GM23248 (cell line): ENCODE measurements around the gene KDM6A. TPM values are rescaled to one million over a fixed set of nuclear protein-coding genes. Genes with fewer than 3 reads are reported as not detected.
"Not testable (repeated sequence)": the region's sequence is repeated elsewhere in the genome, so short reads cannot be mapped to it uniquely, and the experiment has no call there.

Experiments
- DNase-seq: peaks from one replicate; pipeline ENCODE4 v3.0.0-alpha.2; 2015
- H2AFZ ChIP-seq: fragments of 200-600 bp; sonication (generic); 2 replicates; pipeline ENCODE4 v1.6.1; 2016; ENCODE audit warnings: antibody characterized with exemption
- H3F3A ChIP-seq: fragments of 200-600 bp; sonication (generic); 2 replicates; pipeline ENCODE4 v1.6.1; 2016; ENCODE audit warnings: mild to moderate bottlenecking, antibody characterized with exemption, mixed run types; ENCODE audit not compliant: insufficient read depth
- H3K27ac ChIP-seq: fragments of 200-600 bp; sonication (generic); 2 replicates; pipeline ENCODE4 v1.5.1; 2016; ENCODE audit warnings: mild to moderate bottlenecking
- H3K27me3 ChIP-seq: fragments of 200-600 bp; sonication (generic); replicated peaks from 2 replicates; pipeline ENCODE4 v1.6.1; 2016; ENCODE audit warnings: mild to moderate bottlenecking; ENCODE audit not compliant: insufficient read depth
- H3K36me3 ChIP-seq: fragments of 200-600 bp; sonication (generic); 2 replicates; pipeline ENCODE4 v1.6.1; 2016; ENCODE audit warnings: low read depth, mild to moderate bottlenecking
- H3K4me1 ChIP-seq: fragments of 200-600 bp; sonication (generic); 2 replicates; pipeline ENCODE4 v1.6.1; 2016; ENCODE audit warnings: mild to moderate bottlenecking; ENCODE audit not compliant: insufficient read depth
- H3K4me2 ChIP-seq: fragments of 200-600 bp; sonication (generic); one replicate; pipeline ENCODE4 v1.6.1; 2016; ENCODE audit warnings: mild to moderate bottlenecking; ENCODE audit not compliant: unreplicated experiment
- H3K4me3 ChIP-seq: fragments of 200-600 bp; sonication (generic); 2 replicates; pipeline ENCODE4 v1.5.1; 2016; ENCODE audit warnings: mild to moderate bottlenecking
- H3K79me2 ChIP-seq: fragments of 200-600 bp; sonication (generic); 2 replicates; pipeline ENCODE4 v1.6.1; 2016; ENCODE audit warnings: mild to moderate bottlenecking; ENCODE audit not compliant: insufficient read depth
- H3K9ac ChIP-seq: fragments of 200-600 bp; sonication (generic); 2 replicates; pipeline ENCODE4 v1.6.1; 2016; ENCODE audit warnings: mild to moderate bottlenecking
- H3K9me2 ChIP-seq: fragments of 200-600 bp; sonication (generic); 2 replicates; pipeline ENCODE4 v1.6.1; 2016; ENCODE audit warnings: mixed run types, mild to moderate bottlenecking, moderate library complexity; ENCODE audit not compliant: insufficient read depth
- H3K9me3 ChIP-seq: fragments of 200-600 bp; sonication (generic); one replicate; pipeline ENCODE4 v1.6.1; 2017; ENCODE audit warnings: low read depth
- H4K20me1 ChIP-seq: fragments of 200-600 bp; sonication (generic); 2 replicates; pipeline ENCODE4 v1.6.0; 2016; ENCODE audit not compliant: insufficient read depth
- EZH2 ChIP-seq: fragments of 200-600 bp; sonication (generic); IDR thresholded peaks from 2 replicates; pipeline ENCODE4 v1.6.1; 2018; ENCODE audit warnings: antibody characterized with exemption, mild to moderate bottlenecking; ENCODE audit not compliant: insufficient read depth, poor library complexity, severe bottlenecking
- EZH2phosphoT487 ChIP-seq: fragments of 200-600 bp; sonication (generic); IDR thresholded peaks from 2 replicates; pipeline ENCODE4 v1.6.1; 2018; ENCODE audit warnings: antibody characterized with exemption, moderate library complexity, mild to moderate bottlenecking, low read depth; ENCODE audit not compliant: insufficient read depth
- WGBS, 2 experiments: methylation state at CpG; one replicate each; pipeline ENCODE4 v1.1.6; 2015 to 2017; ENCODE audit warnings: low lambda C conversion rate in 2 of 2, low coverage in 1 of 2; ENCODE audit errors: missing lambda C conversion rate in 2 of 2; 5-methylcytosine and 5-hydroxymethylcytosine counted together
- in situ Hi-C: fragments of 300-500 bp; cut with MboI; formaldehyde crosslinking; loops from 2 replicates; pipeline ENCODE4 v1.15.0; 2020
- polyA plus RNA-seq: library from polyadenylated mRNA; unstranded; fragments of >200 nt; fragmentation: Nextera tagmentation; extraction: Ambion mirVana; gene quantifications from 2 replicates; pipeline ENCODE4 v1.2.1, GENCODE V29; 2016
- total RNA-seq: library from RNA; depleted of rRNA; stranded (reverse); fragments of >200 nt; shearing (Covaris generic); gene quantifications from 2 replicates; pipeline ENCODE4 v1.2.3, GENCODE V29; 2014

KDM6A gene
- total and polyA plus RNA-seq, 2 experiments from 2014 or later = 5.8 to 12.0 TPM

- H3K9me2 ChIP-seq = no peaks in the 10 kb centered on the region
- H3K4me1 ChIP-seq = no peaks in the 10 kb centered on the region
- H3K36me3 ChIP-seq = no peaks in the 10 kb centered on the region
- H3K9ac ChIP-seq = no peak overlapping the region
- no peak overlapping the region for H3K4me3 ChIP-seq
- no peak for TF ChIP-seq EZH2phosphoT487
- TF ChIP-seq EZH2 = no peak
- in situ Hi-C loops = no loop called here
- H3K4me2 ChIP-seq = no peak overlapping the region
- H3K79me2 ChIP-seq = peaks cover 100% of the 10 kb centered on the region
- H3K9me3 ChIP-seq = no peaks in the 10 kb centered on the region
- H2AFZ ChIP-seq = no peak overlapping the region
- H3K27ac ChIP-seq = no peak overlapping the region
- no peak for DNase-seq
- no peaks in the 10 kb centered on the region for H3F3A ChIP-seq
- H3K27me3 ChIP-seq = no peaks in the 10 kb centered on the region
- no peaks in the 10 kb centered on the region; the same call in 1 of the 2 replicates for H4K20me1 ChIP-seq
- WGBS, 2 experiments = 82 to 90% methylated on average over 3 of the region's 3 CpGs
Measured at GRCh38 chrX:44890247-44890646, 17.3 kb downstream of the KDM6A start.

DNA sequence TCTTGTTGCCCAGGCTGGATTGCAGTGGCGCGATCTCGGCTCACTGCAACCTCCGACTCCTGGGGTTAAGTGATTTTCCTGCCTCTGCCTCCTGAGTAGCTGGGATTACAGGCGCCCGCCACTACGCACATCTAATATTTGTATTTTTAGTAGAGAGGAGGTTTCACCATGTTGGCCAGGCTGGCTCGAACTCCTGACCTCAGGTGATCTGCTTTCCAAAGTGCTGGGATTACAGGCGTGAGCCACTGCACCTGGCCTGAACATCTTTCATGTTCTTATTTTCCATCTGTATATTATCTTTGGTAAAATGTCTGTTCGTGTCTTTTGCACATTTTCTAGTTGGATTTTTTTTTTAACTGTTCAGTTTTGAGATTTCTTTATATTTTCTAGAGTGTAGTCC, 17.7 kb downstream of the KDM6A start:
- H3K27me3 ChIP-seq, DNase-seq, H3K9me3 ChIP-seq, H3K36me3 ChIP-seq, H4K20me1 ChIP-seq, H2AFZ ChIP-seq, H3K27ac ChIP-seq, H3F3A ChIP-seq, H3K4me1 ChIP-seq, H3K4me2 ChIP-seq, H3K9me2 ChIP-seq, H3K4me3 ChIP-seq, H3K9ac ChIP-seq, in situ Hi-C loops: not testable (repeated sequence)
- peaks cover 100% of the 10 kb centered on the region for H3K79me2 ChIP-seq
- WGBS, 2 experiments = 97 to 99% methylated on average over 5 to 6 of the region's 10 CpGs

DNA sequence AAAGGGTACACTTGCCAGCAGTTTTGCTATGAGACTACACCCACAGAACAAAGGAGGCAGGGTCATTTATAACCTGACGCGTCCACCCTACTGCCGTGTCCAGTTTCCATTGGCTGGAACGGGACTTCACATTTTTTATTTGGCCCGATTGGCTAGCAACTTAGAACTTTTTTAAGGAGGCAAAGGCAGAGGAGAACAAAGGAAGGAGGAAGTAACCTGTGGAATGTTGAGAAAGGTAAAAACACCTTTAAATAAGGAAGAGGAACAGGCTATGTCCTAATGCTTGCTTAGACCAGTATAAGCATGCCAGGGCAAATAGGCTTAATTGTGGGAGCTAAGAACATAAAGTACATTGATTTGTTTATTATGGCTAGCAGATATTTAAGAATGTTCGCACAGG, 18.7 kb downstream of the KDM6A start:
- no peaks in the 10 kb centered on the region for H3K4me1 ChIP-seq
- no peak overlapping the region for H2AFZ ChIP-seq
- H4K20me1 ChIP-seq = no peaks in the 10 kb centered on the region; the same call in 1 of the 2 replicates
- in situ Hi-C loops = no loop called here
- no peak overlapping the region for H3K4me2 ChIP-seq
- no peak for TF ChIP-seq EZH2
- no peak for TF ChIP-seq EZH2phosphoT487
- 96 to 98% methylated on average over 6 of the region's 6 CpGs for WGBS, 2 experiments
- no peak overlapping the region for H3K9ac ChIP-seq
- H3K4me3 ChIP-seq = no peak overlapping the region
- H3K27ac ChIP-seq = no peak overlapping the region
- H3K9me2 ChIP-seq = no peaks in the 10 kb centered on the region
- H3F3A ChIP-seq = no peaks in the 10 kb centered on the region
- H3K36me3 ChIP-seq = no peaks in the 10 kb centered on the region
- H3K27me3 ChIP-seq = no peaks in the 10 kb centered on the region
- no peak for DNase-seq
- H3K79me2 ChIP-seq = peaks cover 100% of the 10 kb centered on the region
- no peaks in the 10 kb centered on the region for H3K9me3 ChIP-seq

GRCh38 chrX:44896876-44897186, 23.8 kb downstream of the KDM6A start:
- DNase-seq = no peak
- no peak overlapping the region for H3K9ac ChIP-seq
- 94 to 100% methylated on average over 2 of the region's 2 CpGs for WGBS, 2 experiments

DNA sequence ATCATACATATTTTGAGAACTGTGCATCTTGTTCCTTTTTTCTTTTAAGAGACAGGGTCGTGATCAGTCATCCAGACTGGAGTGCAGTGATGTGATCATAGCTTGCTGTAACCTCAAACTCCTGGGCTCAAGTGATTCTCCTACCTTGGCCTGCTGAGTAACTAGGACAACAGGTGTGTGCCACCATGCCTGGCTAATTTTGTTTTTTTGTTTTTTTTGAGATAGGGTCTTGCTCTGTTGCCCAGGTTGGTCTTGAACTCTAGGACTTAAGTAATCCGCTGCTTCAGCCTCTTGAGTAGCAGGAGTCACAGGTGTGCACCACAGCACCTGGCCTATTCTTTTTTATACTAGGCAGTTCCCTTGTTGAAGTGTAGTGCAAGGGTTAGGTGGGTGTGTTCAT, 24.6 kb downstream of the KDM6A start:
- Histone ChIP-seq H3K9me2 (no peaks in the 10 kb centered on the region), H3K27me3 (no peaks in the 10 kb centered on the region), H3K9me3 (no peaks in the 10 kb centered on the region), H3K9ac (no peak overlapping the region), H2AFZ (no peak overlapping the region), H3K4me2 (no peak overlapping the region), H3K36me3 (no peaks in the 10 kb centered on the region), H3K79me2 (peaks cover 100% of the 10 kb centered on the region), H3F3A (no peaks in the 10 kb centered on the region), H3K4me3 (no peak overlapping the region), H3K4me1 (no peaks in the 10 kb centered on the region), H4K20me1 (no peaks in the 10 kb centered on the region; the same call in 1 of the 2 replicates), H3K27ac (no peak overlapping the region)
- no peak for DNase-seq
- WGBS, 2 experiments = 93 to 94% methylated on average over 2 of the region's 2 CpGs
- no peak for TF ChIP-seq EZH2
- TF ChIP-seq EZH2phosphoT487 = no peak
- in situ Hi-C loops = no loop called here

More at GRCh38 chrX:44896876-44897186, 23.8 kb downstream of the KDM6A start:
- no peak for TF ChIP-seq EZH2
- TF ChIP-seq EZH2phosphoT487 = no peak
- H3K27ac ChIP-seq = no peak overlapping the region
- no peak overlapping the region for H3K4me3 ChIP-seq
- no peaks in the 10 kb centered on the region for H3K4me1 ChIP-seq
- no peak overlapping the region for H3K4me2 ChIP-seq
- H4K20me1 ChIP-seq = no peaks in the 10 kb centered on the region; the same call in 1 of the 2 replicates
- in situ Hi-C loops = no loop called here
- no peak overlapping the region for H2AFZ ChIP-seq
- no peaks in the 10 kb centered on the region for H3K9me2 ChIP-seq
- peaks cover 100% of the 10 kb centered on the region for H3K79me2 ChIP-seq
- H3K27me3 ChIP-seq = no peaks in the 10 kb centered on the region
- no peaks in the 10 kb centered on the region for H3K36me3 ChIP-seq
- H3K9me3 ChIP-seq = no peaks in the 10 kb centered on the region
- no peaks in the 10 kb centered on the region for H3F3A ChIP-seq
